Measurements from ENCODE around the gene MXD1.
"Not testable (repeated sequence)": the region's sequence is repeated elsewhere in the genome, so short reads cannot be mapped to it uniquely, and the experiment has no call there.

The MXD1 gene, protein sequence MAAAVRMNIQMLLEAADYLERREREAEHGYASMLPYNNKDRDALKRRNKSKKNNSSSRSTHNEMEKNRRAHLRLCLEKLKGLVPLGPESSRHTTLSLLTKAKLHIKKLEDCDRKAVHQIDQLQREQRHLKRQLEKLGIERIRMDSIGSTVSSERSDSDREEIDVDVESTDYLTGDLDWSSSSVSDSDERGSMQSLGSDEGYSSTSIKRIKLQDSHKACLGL

DNA sequence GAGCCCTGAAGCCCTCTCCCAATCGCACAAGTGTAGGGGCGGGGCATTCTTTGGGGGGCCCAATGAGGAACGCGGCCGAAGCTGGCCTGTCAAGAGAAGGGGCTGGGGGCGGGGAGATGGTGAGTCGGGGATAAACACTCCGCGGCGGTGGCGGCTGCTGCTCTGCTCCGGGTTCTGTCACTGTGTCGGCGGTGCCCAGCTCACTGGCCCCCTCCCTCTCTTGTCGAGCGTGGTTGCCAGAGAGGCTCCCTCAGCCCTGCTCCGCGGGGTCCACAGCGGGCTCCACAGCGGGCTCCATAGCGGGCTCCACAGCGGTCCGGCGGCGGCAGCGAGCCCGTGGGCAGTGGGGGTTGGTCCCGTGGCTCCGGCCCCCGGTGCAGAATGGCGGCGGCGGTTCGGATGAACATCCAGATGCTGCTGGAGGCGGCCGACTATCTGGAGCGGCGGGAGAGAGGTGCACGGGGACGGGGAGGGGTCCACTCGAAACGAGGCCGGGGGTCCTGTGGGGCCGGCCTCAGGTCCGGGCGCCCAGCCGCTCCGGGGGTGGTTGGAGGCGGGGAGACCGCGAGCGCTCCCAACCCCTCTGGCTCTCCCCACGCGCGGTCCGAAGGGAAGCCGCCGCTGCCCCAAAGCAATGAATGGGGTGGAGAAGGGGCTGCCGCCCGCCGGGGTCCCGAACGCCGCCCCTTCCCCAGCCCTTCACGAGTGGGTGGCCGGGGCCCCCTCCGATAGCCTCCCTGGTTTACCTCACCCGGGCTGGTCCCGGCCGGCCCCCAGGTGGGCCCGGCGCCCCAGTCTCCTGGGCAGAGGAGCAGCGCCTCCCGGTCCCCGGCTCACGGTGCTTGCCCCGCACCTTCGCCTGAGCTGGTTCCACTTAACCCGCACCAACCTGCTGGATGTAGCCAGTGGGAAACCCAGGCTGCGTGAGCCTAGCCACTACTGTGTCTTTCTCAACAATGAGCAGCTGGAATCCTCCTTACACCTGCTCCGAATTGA lies at the start of gene MXD1:
MXD1 (plus strand) TSS at position 160 of the 996 bp plus-strand sequence; CDS start at position 382, 222 bp downstream.
- intact Hi-C loops (cut with DNase I; ENCODE audit: low total_unique reads), result loop anchor here (2.0 to 10.0 kb wide), 4 partner anchors 156 to 387 kb away; partner anchors contain the start of genes FAM136A and TIA1
- Histone ChIP-seq H3K36me3 (peaks cover 3 to 16% (median 5%) of the 10 kb centered on the region in 3 donors), H3K27ac (peak within 1 kb of the TSS; percentile 90 to 95), H3K9me3 (no peaks in the 10 kb centered on the region), H3K4me3 (peak within 1 kb of the TSS; percentile 84 to 95), H3K27me3 (no peaks in the 10 kb centered on the region), H3K4me1 (peaks cover 0 to 36% (median 21%) of the 10 kb centered on the region in 4 donors)
- TF ChIP-seq, protein P1, sequence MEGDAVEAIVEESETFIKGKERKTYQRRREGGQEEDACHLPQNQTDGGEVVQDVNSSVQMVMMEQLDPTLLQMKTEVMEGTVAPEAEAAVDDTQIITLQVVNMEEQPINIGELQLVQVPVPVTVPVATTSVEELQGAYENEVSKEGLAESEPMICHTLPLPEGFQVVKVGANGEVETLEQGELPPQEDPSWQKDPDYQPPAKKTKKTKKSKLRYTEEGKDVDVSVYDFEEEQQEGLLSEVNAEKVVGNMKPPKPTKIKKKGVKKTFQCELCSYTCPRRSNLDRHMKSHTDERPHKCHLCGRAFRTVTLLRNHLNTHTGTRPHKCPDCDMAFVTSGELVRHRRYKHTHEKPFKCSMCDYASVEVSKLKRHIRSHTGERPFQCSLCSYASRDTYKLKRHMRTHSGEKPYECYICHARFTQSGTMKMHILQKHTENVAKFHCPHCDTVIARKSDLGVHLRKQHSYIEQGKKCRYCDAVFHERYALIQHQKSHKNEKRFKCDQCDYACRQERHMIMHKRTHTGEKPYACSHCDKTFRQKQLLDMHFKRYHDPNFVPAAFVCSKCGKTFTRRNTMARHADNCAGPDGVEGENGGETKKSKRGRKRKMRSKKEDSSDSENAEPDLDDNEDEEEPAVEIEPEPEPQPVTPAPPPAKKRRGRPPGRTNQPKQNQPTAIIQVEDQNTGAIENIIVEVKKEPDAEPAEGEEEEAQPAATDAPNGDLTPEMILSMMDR (IDR thresholded peaks at IDR 0.05), result no peak
- peak in 1 of 2 donors; percentile 68 for DNase-seq

DNA sequence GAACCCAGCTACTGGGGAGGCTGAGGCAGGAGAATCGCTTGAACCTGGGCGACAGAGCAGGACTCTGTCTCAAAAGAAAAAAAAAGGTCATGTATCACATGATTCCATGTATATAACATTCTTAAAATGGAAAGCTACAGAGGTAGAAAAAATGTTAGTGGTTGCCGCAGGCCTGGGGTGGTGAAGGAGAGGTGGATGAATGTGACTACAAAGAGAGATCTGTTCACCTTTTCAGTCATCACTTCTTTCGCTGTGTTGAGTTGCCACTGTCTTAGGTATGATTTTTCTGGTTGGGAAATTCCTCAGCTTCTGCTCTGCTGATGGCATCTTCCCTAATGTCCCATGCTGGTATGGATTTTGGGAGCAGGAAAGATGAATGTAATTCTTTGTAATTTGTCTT lies 26.5 kb upstream of the MXD1 start:
- TF ChIP-seq, protein P1 (IDR thresholded peaks at IDR 0.05), result no peak
- H3K27ac ChIP-seq, result no peak overlapping the region
- H3K36me3 ChIP-seq, result no peaks in the 10 kb centered on the region
- peaks cover 0 to 4% (median 0%) of the 10 kb centered on the region in 3 donors for H3K9me3 ChIP-seq
- intact Hi-C loops (cut with DNase I; ENCODE audit: low total_unique reads), result no loop called here
- DNase-seq, result no peak
- no peaks in the 10 kb centered on the region for H3K27me3 ChIP-seq
- H3K4me1 ChIP-seq, result no peaks in the 10 kb centered on the region
- H3K4me3 ChIP-seq, result no peak overlapping the region

DNA sequence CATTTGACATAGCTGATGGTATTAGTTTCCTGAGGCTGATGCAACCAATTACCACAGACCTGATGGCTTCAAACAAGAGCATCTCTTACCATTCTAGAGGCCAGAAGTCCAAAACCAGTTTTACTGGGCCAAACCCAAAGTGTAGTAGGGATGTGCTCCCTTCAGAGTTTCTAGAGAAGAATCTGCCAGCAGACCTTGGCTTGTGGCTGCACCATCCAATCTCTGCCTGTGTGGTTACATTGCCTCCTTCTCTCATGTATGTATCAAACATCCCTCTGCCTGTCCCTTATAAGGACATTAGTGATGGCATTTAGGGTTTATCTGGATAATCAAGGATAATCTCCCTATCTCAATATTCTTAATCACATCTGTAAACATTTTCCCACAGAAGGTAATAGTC lies 25.6 kb upstream of the MXD1 start:
- TF ChIP-seq, protein P1 (IDR thresholded peaks at IDR 0.05), result no peak
- no peak for DNase-seq
- H3K36me3 ChIP-seq, result no peaks in the 10 kb centered on the region
- intact Hi-C loops (cut with DNase I; ENCODE audit: low total_unique reads), result no loop called here
- H3K4me3 ChIP-seq, result no peak overlapping the region
- H3K9me3 ChIP-seq, result peaks cover 0 to 4% (median 0%) of the 10 kb centered on the region in 3 donors
- no peak overlapping the region for H3K27ac ChIP-seq
- H3K27me3 ChIP-seq, result no peaks in the 10 kb centered on the region
- H3K4me1 ChIP-seq, result no peaks in the 10 kb centered on the region

DNA sequence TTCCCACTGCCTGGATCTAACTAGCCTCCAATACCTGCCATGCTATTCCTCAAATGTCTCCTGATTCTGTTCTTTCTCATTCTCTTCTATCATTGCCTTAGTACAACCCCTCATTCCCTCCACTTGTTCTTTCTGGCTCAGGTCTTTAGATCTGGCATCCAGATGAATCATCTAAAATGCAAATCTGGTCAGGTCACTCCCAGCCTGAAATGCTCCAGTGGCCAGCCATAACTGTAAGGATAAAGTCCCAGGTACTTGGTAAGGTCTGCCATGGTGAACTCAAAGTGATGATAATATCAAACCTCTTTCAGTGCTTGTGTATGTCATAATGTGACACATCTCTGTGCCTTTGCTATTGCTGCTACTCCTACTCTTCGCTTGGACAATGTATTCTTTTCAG lies 24.0 kb upstream of the MXD1 start:
- no peak for DNase-seq
- H3K4me1 ChIP-seq, result peaks cover 0 to 15% (median 12%) of the 10 kb centered on the region in 4 donors
- H3K9me3 ChIP-seq, result peaks cover 0 to 4% (median 0%) of the 10 kb centered on the region in 3 donors
- no peak overlapping the region for H3K4me3 ChIP-seq
- TF ChIP-seq, protein P1 (IDR thresholded peaks at IDR 0.05), result no peak
- no peaks in the 10 kb centered on the region for H3K27me3 ChIP-seq
- intact Hi-C loops (cut with DNase I; ENCODE audit: low total_unique reads), result no loop called here
- H3K36me3 ChIP-seq, result no peaks in the 10 kb centered on the region
- no peak overlapping the region for H3K27ac ChIP-seq

DNA sequence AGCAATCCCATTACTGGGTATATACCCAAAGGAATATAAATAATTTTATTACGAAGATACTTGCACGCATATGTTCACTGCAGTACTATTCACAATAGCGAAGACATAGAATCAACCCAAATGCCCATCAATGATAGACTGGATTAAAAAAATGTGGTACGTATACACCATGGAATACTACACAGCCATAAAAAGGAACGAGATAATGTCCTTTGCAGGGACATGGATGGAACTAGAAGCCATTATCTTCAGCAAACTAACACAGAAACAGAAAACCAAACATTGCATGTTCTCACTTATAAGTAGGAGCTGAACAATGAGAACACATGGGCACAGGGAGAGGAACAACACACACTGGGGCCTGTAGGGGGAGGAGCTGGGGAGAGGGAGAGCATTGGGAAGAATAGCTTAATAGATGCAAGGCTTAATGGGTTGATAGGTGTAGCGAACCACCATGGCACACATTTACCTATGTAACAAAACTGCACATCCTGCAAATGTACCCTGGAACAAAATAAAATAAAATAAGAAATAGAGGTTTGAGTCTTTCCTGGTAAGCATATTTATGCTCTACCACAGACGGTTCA lies 22.0 kb upstream of the MXD1 start:
- H3K27me3 ChIP-seq; DNase-seq; intact Hi-C loops (cut with DNase I; ENCODE audit: low total_unique reads); H3K9me3 ChIP-seq: not testable (repeated sequence)
- Histone ChIP-seq H3K36me3 (peaks cover 14 to 19% (median 19%) of the 10 kb centered on the region in 3 donors), H3K27ac (peak overlapping the region; percentile 81 to 85), H3K4me1 (peaks cover 0 to 23% (median 12%) of the 10 kb centered on the region in 4 donors), H3K4me3 (peak overlapping the region; percentile 69 to 77)

Data from tibial artery (tissue), 4 donors.